Ascending aorta (tissue), 2 donors: ENCODE data around the gene ALS2. TPM values are rescaled to one million over a fixed set of nuclear protein-coding genes. Genes with fewer than 3 reads are reported as not detected.

Source experiments
- DNase-seq, 2 donors: peaks; one replicate each; pipeline ENCODE4 v3.0.0-alpha.2; 2019; ENCODE audit warnings: low spot score in 2 of 2
- H3K27ac ChIP-seq, 2 donors: fragments of 200-600 bp; sonication (generic); one replicate each; pipeline ENCODE4 v1.5.1; 2016 to 2017; ENCODE audit warnings: mild to moderate bottlenecking in 1 of 2
- H3K27me3 ChIP-seq: fragments of 200-600 bp; sonication (generic); one replicate; pipeline ENCODE4 v1.5.1; 2017
- H3K36me3 ChIP-seq, 2 donors: fragments of 200-600 bp; sonication (generic); one replicate each; pipeline ENCODE4 v1.5.1; 2016
- H3K4me1 ChIP-seq, 2 donors: fragments of 200-600 bp; sonication (generic); one replicate each; pipeline ENCODE4 v1.5.1; 2016 to 2017; ENCODE audit warnings: mild to moderate bottlenecking in 1 of 2
- H3K4me3 ChIP-seq, 2 donors: fragments of 200-600 bp; sonication (generic); one replicate each; pipeline ENCODE4 v1.5.1; 2016 to 2017; ENCODE audit warnings: mild to moderate bottlenecking in 1 of 2
- H3K9me3 ChIP-seq, 2 donors: fragments of 200-600 bp; sonication (generic); one replicate each; pipeline ENCODE4 v1.5.1; 2016
- CTCF ChIP-seq, 3 experiments: fragments of 200-600 bp in 2 of 3; fragments of 450-650 bp in 1 of 3; sonication (generic) in 2 of 3; IDR thresholded peaks; one replicate each; pipeline ENCODE4 v1.5.1; 2016 to 2019; ENCODE audit warnings: antibody characterized with exemption in 3 of 3, mild to moderate bottlenecking in 1 of 3, moderate library complexity in 1 of 3
- intact Hi-C: fragments of 100-400 bp; cut with DNase I; formaldehyde crosslinking; loops from one replicate; pipeline ENCODE4 v1.15.1; 2023
- total RNA-seq: library from RNA; depleted of rRNA; stranded (reverse); fragments of >200 nt; gene quantifications from one replicate; pipeline ENCODE4 v1.1.0, GENCODE V29; 2016

ALS2 gene
- total RNA-seq, 1 donor from 2014 or later = 6.5 TPM

GRCh38 chr2:201707753-201708152 lies 73.0 kb downstream of the ALS2 start:
- intact Hi-C loops = no loop called here
- TF ChIP-seq CTCF (IDR thresholded peaks at IDR 0.05) = peak in 2 of 3 experiments; percentile 31 to 38
- no peak overlapping the region for H3K4me3 ChIP-seq
- DNase-seq = no peak
- H3K27me3 ChIP-seq = no peaks in the 10 kb centered on the region
- H3K4me1 ChIP-seq = no peaks in the 10 kb centered on the region
- no peak overlapping the region for H3K27ac ChIP-seq
- H3K9me3 ChIP-seq = no peaks in the 10 kb centered on the region
- peaks cover 41 to 52% of the 10 kb centered on the region in 2 donors for H3K36me3 ChIP-seq

GRCh38 chr2:201707142-201707541 lies 73.6 kb downstream of the ALS2 start:
- H3K36me3 ChIP-seq = peaks cover 47 to 52% of the 10 kb centered on the region in 2 donors
- H3K9me3 ChIP-seq = no peaks in the 10 kb centered on the region
- no peak for TF ChIP-seq CTCF (IDR thresholded peaks at IDR 0.05)
- H3K27me3 ChIP-seq = no peaks in the 10 kb centered on the region
- no peak for DNase-seq
- H3K4me3 ChIP-seq = no peak overlapping the region
- no peak overlapping the region for H3K27ac ChIP-seq
- intact Hi-C loops = no loop called here
- no peaks in the 10 kb centered on the region for H3K4me1 ChIP-seq

GRCh38 chr2:201704536-201704935 lies 76.2 kb downstream of the ALS2 start:
- no peak for TF ChIP-seq CTCF (IDR thresholded peaks at IDR 0.05)
- Histone ChIP-seq H3K4me3 (no peak overlapping the region), H3K4me1 (no peaks in the 10 kb centered on the region), H3K27me3 (no peaks in the 10 kb centered on the region), H3K9me3 (no peaks in the 10 kb centered on the region), H3K27ac (no peak overlapping the region), H3K36me3 (peaks cover 49 to 51% of the 10 kb centered on the region in 2 donors)
- intact Hi-C loops = loop anchor here (5.0 kb wide), 1 partner anchor 467 kb away; no protein-coding TSS in a partner anchor
- DNase-seq = no peak

- no peak overlapping the region for H3K4me3 ChIP-seq
- H3K9me3 ChIP-seq = no peaks in the 10 kb centered on the region
- intact Hi-C loops = loop anchor here (5.0 kb wide), 1 partner anchor 464 kb away; no protein-coding TSS in a partner anchor
- no peak for DNase-seq
- peaks cover 30 to 42% of the 10 kb centered on the region in 2 donors for H3K36me3 ChIP-seq
- no peaks in the 10 kb centered on the region for H3K27me3 ChIP-seq
- no peak overlapping the region for H3K27ac ChIP-seq
- no peak for TF ChIP-seq CTCF (IDR thresholded peaks at IDR 0.05)
- peaks cover 2 to 6% of the 10 kb centered on the region in 2 donors for H3K4me1 ChIP-seq
Measured at GRCh38 chr2:201701646-201702045, 79.1 kb downstream of the ALS2 start.

- Histone ChIP-seq H3K36me3 (peaks cover 16 to 30% of the 10 kb centered on the region in 2 donors), H3K4me1 (peaks cover 2 to 6% of the 10 kb centered on the region in 2 donors), H3K9me3 (no peaks in the 10 kb centered on the region), H3K27me3 (no peaks in the 10 kb centered on the region), H3K4me3 (no peak overlapping the region), H3K27ac (peak overlapping the region in 1 of 2 donors; percentile 51)
- no peak for TF ChIP-seq CTCF (IDR thresholded peaks at IDR 0.05)
- intact Hi-C loops = loop anchor here (2.0 kb wide), 1 partner anchor 57 kb away; the partner anchor contains the start of gene TMEM237
- no peak for DNase-seq
Measured at GRCh38 chr2:201699416-201699815, 81.3 kb downstream of the ALS2 start.
